GM21786 (cell line): ENCODE data around the gene PRDM13.
"Not testable (repeated sequence)": the region's sequence is repeated elsewhere in the genome, so short reads cannot be mapped to it uniquely, and the experiment has no call there.

Source experiments
- ATAC-seq: cut with Tn5 transposase; IDR thresholded peaks from one replicate; pipeline ENCODE4 v1.9.1; 2021; ENCODE audit not compliant: unreplicated experiment

Gene PRDM13

GRCh38 chr6:99606656-99607415 is at the start of gene PRDM13:
Gene PRDM13, plus strand, starts transcription at chr6:99606833. Its CDS starts 202 bp downstream, at chr6:99607035.
- no peak for ATAC-seq

- ATAC-seq: no peak
Measured at GRCh38 chr6:99559057-99559456, 47.6 kb upstream of the PRDM13 start.

DNA sequence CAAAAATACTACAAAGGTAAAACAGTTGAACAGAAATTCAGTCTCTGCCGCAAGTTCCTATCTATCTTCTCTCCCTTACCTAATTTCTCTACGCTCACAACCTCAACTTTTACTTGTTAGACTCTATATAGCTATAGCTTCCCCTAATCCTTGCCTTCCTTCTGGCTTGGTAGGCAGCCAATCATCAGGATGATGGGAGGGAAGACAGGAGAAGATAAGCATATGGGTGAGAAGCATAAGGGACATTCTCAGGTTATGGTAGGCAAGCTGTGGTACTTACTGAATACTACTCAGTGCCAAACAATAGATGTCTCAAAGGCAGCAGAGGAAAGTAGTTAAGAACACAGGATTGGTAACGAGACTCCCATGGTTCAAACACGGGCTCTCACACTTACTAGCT is 46.0 kb upstream of the PRDM13 start:
- ATAC-seq: no peak

DNA sequence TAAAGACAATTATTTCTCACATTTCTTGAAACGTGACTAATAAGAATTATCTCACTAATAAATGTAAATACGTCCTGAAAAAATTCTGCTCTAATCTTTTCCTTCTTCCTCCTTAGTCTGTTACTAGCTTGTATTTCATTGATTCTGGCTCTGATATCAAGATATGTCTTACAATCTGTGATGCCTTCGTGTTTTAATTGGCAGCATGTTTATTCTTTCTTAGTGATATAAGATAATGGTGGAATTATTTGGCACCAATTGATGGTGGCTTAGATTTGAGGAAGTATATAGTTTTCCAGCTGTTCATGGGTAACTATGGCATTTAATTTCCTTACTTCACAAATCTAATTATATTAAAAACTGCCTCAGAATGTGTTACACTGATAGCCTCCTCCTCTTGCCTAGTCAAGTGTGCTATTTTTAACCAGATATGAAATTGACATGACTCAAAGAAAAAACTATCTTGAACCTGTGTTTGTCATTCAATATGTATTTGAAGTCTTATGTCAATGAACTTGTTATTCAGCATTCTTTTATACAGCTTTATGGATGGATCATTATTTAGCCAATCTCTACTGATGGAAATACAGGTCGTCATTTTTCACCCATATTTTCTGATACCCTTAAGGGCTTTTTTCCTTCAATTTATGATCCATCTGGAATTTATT is 43.4 kb upstream of the PRDM13 start:
- ATAC-seq: no peak

GRCh38 chr6:99568103-99568933 is 38.3 kb upstream of the PRDM13 start, which contains the start of gene CCNC:
Gene CCNC, minus strand, starts transcription at chr6:99568660. Its CDS starts 133 bp downstream, at chr6:99568527.
- peak; percentile 98 for ATAC-seq

DNA sequence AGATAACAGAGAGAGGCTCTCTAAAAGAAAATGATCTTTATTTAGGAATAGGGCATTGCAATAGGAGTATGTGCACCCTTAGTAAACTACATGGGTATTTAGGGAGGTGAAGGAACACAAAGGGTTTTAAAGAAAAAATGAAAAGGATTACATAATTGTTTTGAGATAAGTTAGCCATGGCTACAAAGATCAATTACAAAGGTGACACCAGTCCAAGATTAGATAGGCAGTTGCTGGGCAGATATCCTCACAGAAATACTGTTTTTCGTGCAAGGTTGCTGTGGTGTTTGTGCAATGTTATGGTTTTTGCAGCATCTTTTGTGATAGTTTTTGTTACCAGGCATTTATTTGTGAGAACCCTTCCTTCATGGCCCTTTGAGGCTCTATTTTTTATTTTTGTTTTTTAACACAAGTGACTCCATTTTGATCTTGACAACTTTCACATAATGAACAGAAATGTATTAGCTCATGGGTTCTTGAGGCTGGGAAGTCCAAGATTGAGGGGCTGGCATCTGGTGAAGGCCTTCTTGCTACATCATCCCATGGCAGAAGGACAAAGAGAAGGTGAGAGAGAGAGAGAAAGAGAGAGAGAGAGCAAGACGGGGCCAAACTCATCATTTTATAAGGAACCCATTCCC is 32.5 kb upstream of the PRDM13 start:
- ATAC-seq: no peak

DNA sequence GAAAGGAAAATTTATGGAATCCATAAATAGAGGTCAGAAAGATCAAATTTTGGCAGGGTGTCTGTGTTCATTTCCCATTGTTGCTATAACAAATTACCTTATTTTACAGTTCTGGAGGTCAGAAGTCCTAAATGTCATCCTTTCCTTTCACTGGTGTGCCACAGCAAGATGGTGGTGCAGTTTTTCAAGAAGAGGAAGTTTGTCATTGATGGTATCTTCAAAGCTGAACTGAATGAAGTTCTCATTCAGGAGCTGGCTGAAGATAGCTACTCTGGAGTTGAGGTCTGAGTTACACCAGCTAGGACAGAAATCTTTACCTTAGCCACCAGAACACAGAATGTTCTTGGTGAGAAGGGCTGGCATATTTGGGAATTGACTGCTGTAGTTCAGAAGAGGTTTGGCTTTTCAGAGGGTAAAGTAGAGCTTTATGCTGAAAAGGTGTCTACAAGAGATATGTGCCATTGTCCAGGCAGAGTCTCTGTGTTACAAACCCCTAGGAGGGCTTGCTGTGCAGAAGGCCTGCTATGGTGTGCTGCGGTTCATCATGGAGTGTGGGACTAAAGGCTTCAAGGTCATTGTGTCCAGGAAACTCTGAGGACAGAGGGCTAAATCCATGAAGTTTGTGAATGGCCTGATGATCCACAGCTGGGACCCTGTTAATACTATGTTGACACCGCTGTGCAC is 30.9 kb upstream of the PRDM13 start:
- ATAC-seq: no peak

DNA sequence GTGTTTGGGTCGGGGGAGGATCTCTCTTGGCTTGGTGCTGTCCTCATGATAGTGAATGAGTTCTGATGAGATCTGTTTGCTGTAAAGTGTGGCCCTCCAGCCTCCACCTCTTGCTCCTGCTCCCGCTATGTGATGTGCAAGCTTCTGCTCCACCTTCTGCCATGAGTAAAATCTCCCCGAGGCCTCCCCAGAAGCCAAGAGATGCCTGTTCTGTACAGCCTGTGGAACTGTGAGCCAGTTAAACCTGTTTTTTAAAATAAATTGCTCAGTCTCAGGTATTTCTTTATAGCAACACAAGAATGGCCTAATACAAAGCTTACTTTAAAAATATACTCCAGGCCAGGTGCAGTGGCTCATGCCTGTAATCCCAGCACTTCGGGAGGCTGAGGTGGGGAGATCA is 26.9 kb upstream of the PRDM13 start:
- no peak for ATAC-seq

DNA sequence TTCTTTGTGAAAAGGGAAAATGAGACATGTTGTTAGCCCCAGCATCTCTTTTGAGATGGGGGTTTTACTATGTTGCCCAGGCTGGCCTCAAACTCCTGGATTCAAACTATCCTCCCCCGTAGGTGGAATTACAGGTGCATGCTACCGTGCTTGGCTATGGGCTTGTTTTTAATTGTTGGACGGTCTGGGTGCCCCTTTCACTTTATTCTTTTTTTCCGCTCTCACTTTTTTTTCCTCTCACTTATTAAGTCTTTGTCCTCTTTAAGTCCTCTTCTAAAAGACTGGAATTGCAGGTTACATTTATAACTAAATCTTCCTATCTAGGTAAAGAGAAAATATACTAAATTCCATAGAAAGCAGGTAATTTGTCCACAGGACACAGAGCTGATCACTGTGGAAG is 18.8 kb upstream of the PRDM13 start:
- no peak for ATAC-seq

GRCh38 chr6:99588618-99589289 is 17.9 kb upstream of the PRDM13 start:
- peak; percentile 94 for ATAC-seq

- peak; percentile 28 for ATAC-seq
Measured at GRCh38 chr6:99589290-99589672, 17.4 kb upstream of the PRDM13 start.

DNA sequence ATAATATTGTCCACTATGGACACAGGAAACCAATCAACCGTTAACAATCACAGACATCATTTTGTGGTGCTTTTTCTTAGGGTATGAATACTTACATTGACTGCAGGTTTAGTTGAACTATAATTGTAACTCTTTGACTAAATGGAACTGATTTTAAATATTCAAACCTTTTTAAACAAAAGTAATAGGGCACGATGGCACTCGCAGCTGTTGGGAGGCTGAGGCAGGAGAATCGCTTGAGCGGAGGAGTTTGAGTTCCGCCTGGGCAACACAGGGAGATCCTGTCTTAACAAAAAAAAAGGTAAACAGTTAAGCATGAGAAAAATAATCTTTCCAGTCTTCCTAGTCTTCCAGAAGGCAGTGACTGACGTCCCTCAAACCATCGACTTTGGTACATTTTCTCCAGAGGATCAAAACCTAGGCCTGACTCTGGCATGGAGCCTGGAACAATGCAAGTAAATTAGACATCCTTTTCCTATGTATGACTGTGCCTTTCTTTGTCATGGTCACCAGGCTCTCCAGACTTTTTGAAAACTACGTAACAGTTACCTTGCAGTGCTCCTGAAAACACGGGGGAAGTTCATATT is 16.6 kb upstream of the PRDM13 start:
- ATAC-seq: no peak

- ATAC-seq: no peak
Measured at GRCh38 chr6:99590728-99591672, 15.6 kb upstream of the PRDM13 start.

- no peak for ATAC-seq
Measured at GRCh38 chr6:99591673-99592364, 14.8 kb upstream of the PRDM13 start.

DNA sequence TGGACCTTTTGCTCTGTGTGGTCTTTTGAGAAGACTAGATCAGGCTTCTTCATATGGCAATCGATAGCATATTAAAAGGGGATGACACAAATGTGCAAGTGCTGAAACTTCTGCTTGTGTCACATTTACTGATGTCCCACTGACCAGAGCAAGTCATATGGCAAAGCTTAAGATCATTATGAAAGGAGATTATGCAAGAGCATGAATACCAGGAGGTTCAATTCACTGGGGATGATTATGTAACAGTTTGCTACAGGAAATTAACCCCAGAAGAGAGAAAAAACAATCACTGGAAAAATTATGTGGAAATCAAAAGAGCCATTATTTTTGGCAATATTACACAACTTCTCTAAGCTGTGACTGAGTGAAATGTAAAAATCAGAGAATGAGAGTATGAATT is 13.7 kb upstream of the PRDM13 start:
- no peak for ATAC-seq

DNA sequence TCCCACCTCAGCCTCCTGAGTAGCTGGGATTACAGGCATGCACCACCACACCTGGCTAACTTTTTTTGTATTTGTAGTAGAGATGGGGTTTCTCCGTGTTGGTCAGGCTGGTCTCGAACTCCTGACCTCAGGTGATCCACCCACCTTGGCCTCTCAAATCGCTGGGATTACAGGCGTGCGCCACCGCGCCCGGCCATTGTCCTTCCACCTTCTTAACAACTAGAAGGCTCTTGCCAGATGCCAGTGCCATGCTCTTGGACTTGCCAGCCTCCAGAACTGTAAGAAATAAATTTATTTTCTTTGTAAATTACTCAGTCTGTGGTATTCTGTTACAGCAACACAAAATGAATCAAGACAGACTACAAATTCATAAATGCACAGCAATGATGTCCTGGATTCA is 11.9 kb upstream of the PRDM13 start:
- ATAC-seq: not testable (repeated sequence)

DNA sequence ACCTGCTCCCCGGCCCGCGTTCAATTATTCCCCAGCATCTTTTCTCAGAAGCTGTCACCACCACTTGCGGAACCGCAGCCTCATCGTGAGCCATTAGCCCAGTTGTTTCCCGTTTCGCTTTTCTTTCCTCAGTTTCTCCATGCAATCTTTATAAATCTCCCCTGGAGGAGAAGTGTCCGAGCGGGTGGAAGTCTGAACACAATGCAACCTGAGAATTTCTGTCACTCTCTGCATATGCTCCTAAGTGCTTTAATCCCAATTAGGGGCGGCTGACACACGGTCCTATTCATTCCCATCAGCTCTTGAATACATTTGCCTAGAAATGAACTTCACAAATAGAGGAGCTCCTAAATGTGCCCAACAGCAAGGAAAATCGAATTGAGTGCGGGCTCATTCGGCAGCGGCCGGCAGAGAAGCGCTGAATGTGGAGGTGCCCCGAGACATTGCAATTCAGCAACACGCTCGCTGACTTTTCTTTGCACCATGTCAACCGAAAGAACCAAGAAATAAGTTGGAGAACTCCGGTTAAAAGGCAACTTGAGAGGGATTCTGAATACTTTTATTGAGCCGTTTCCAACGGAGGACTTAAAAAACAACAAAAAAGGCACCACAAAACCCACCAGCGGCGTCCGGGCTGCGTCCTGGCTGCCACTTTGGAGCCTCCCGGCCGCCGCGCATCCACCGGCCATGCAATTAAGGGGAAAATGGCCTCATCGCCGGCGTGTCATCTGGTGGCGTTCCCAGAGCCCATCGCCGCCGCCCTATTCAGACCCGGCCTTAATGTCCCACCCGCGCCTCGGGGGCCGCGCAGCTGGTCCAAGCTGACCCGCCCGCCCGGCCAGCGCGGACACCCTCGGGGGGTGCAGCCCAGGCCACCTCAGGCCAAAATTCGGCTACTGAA is 3.9 kb upstream of the PRDM13 start:
- peak; percentile 28 for ATAC-seq
